GM19324 (cell line): ENCODE measurements around the gene SPRR1B.
"Not testable (repeated sequence)": the region's sequence is repeated elsewhere in the genome, so short reads cannot be mapped to it uniquely, and the experiment has no call there.

Experiments
- ATAC-seq: cut with Tn5 transposase; IDR thresholded peaks from one replicate; pipeline ENCODE4 v1.9.1; 2021; ENCODE audit warnings: mild to moderate bottlenecking, moderate library complexity; ENCODE audit not compliant: unreplicated experiment, low FRiP score

SPRR1B gene

GRCh38 chr1:153030895-153031294, at the start of gene SPRR1B:
Gene SPRR1B (plus strand): TSS chr1:153031203. CDS start chr1:153032346, 1,143 bp downstream.
- no peak for ATAC-seq

- ATAC-seq = no peak
Observed at GRCh38 chr1:152982076-152982475, 48.9 kb upstream of the SPRR1B start.

- no peak for ATAC-seq
Observed at GRCh38 chr1:152983234-152983633, 47.8 kb upstream of the SPRR1B start.

GRCh38 chr1:152983743-152984142, 47.3 kb upstream of the SPRR1B start, which contains the start of gene SPRR1A:
Gene SPRR1A (plus strand): TSS chr1:152984081. CDS start chr1:152985231, 1,150 bp downstream.
- ATAC-seq = no peak

GRCh38 chr1:152986578-152986977, 44.4 kb upstream of the SPRR1B start:
- no peak for ATAC-seq

- ATAC-seq = no peak
Observed at GRCh38 chr1:152993186-152993585, 37.8 kb upstream of the SPRR1B start.

- no peak for ATAC-seq
Observed at GRCh38 chr1:152995842-152996241, 35.2 kb upstream of the SPRR1B start.

- no peak for ATAC-seq
Observed at GRCh38 chr1:152996633-152997400, 34.2 kb upstream of the SPRR1B start.

- ATAC-seq = no peak
Observed at GRCh38 chr1:152997901-152998300, 33.1 kb upstream of the SPRR1B start.

- ATAC-seq = no peak
Observed at GRCh38 chr1:152998476-152998875, 32.5 kb upstream of the SPRR1B start.

- ATAC-seq = no peak
Observed at GRCh38 chr1:152999818-153000217, 31.2 kb upstream of the SPRR1B start.

- no peak for ATAC-seq
Observed at GRCh38 chr1:153000294-153000693, 30.7 kb upstream of the SPRR1B start.

- ATAC-seq = no peak
Observed at GRCh38 chr1:153001382-153001781, 29.6 kb upstream of the SPRR1B start, which contains the start of gene SPRR3. Gene SPRR3 (plus strand): TSS chr1:153001749. CDS start chr1:153003021, 1,272 bp downstream.

GRCh38 chr1:153011235-153011758, 19.7 kb upstream of the SPRR1B start:
- not testable (repeated sequence) for ATAC-seq

GRCh38 chr1:153021829-153022228, 9.2 kb upstream of the SPRR1B start:
- ATAC-seq = not testable (repeated sequence)

- not testable (repeated sequence) for ATAC-seq
Observed at GRCh38 chr1:153022340-153022739, 8.7 kb upstream of the SPRR1B start.

- ATAC-seq = no peak
Observed at GRCh38 chr1:153023109-153023508, 7.9 kb upstream of the SPRR1B start.

GRCh38 chr1:153024413-153024812, 6.6 kb upstream of the SPRR1B start:
- no peak for ATAC-seq

- no peak for ATAC-seq
Observed at GRCh38 chr1:153025797-153026196, 5.2 kb upstream of the SPRR1B start.

- ATAC-seq = no peak
Observed at GRCh38 chr1:153028766-153029165, 2.2 kb upstream of the SPRR1B start.

GRCh38 chr1:153032073-153032472, 1.1 kb downstream of the SPRR1B start:
- no peak for ATAC-seq
